HepG2 (cell line): Measurements from ENCODE around the gene ST8SIA1. TPM values are rescaled to one million over a fixed set of nuclear protein-coding genes. Genes with fewer than 3 reads are reported as not detected.

Experiments
- ATAC-seq: fragments of 200-7000 bp; cut with Tn5 transposase; 3 replicates; pipeline ENCODE4 v1.9.1; 2020; ENCODE audit warnings: mild to moderate bottlenecking, moderate library complexity
- BruUV-seq: library from RNA; stranded (reverse); fragments of 400-500 nt; replicated peaks from 2 replicates; lab custom pipeline; 2021; lab: Mats Ljungman, UMichigan
- CTCF ChIA-PET: fragments of 300-600 bp; formaldehyde crosslinking; extraction: SDS; loops from one replicate; lab custom pipeline; 2021; ENCODE audit warnings: low total read pairs, inconsistent platforms, low intra/inter-chr PET ratio; lab: Yijun Ruan, JAX
- POLR2A ChIA-PET: fragments of 350-600 bp; sonication (Branson Sonifier 250); formaldehyde crosslinking; loops from one replicate; lab custom pipeline; 2020; ENCODE audit warnings: antibody characterized with exemption, inconsistent platforms; lab: Yijun Ruan, JAX
- DNase-seq: peaks from one replicate; pipeline ENCODE4 v3.0.0-alpha.2; 2015; ENCODE audit warnings: low spot score
- FAIRE-seq: peaks from 3 replicates; lab custom pipeline; 2011; peaks lifted over from hg19 to GRCh38; lab: Jason Lieb, UNC
- H2AFZ ChIP-seq: one replicate; pipeline ENCODE4 v1.6.1; 2011; ENCODE audit warnings: low read length, inconsistent platforms
- H3K27ac ChIP-seq: fragments of 300-600 bp; 3 replicates; pipeline ENCODE4 v1.8.0; 2011; ENCODE audit warnings: mixed run types, mild to moderate bottlenecking, mixed read lengths, low read length, inconsistent platforms; ENCODE audit not compliant: insufficient read depth; ENCODE audit errors: extremely low read length
- H3K27me3 ChIP-seq, 2 experiments: fragments of 200-600 bp in 1 of 2; 2 replicates in 1 of 2; 3 replicates in 1 of 2; pipeline versions ENCODE4 v1.6.0 to v1.8.0; 2011; ENCODE audit warnings: low read length in 2 of 2, mild to moderate bottlenecking in 2 of 2, moderate library complexity in 2 of 2, inconsistent platforms in 1 of 2; ENCODE audit not compliant: insufficient read depth in 2 of 2, control insufficient read depth in 1 of 2
- H3K36me3 ChIP-seq, 2 experiments: fragments of 200-600 bp in 1 of 2; replicated peaks in 1 of 2; 2 replicates in 1 of 2; 3 replicates in 1 of 2; pipeline versions ENCODE4 v1.5.1 to v1.8.0; 2011; ENCODE audit warnings: low read length in 2 of 2, inconsistent platforms in 1 of 2; ENCODE audit not compliant: insufficient read depth in 2 of 2, control insufficient read depth in 1 of 2
- H3K4me1 ChIP-seq: 2 replicates; pipeline ENCODE4 v1.5.1; 2012; ENCODE audit warnings: low read length, inconsistent platforms; ENCODE audit not compliant: insufficient read depth
- H3K4me2 ChIP-seq: 2 replicates; pipeline ENCODE4 v1.6.0; 2011; ENCODE audit warnings: low read depth, low read length, inconsistent platforms
- H3K4me3 ChIP-seq, 3 experiments: fragments of 200-600 bp in 1 of 3; sonication (generic), shearing (Covaris generic) in 1 of 3; replicated peaks in 1 of 3; 2 replicates each; pipeline ENCODE4 v1.5.1; 2011 to 2016; ENCODE audit warnings: low read length in 3 of 3, inconsistent platforms in 2 of 3, low read depth in 2 of 3, mild to moderate bottlenecking in 2 of 3, control low read depth in 1 of 3, mixed read lengths in 1 of 3; ENCODE audit not compliant: insufficient read depth in 1 of 3
- H3K79me2 ChIP-seq: one replicate; pipeline ENCODE4 v1.6.1; 2011; ENCODE audit warnings: low read length, inconsistent platforms; ENCODE audit not compliant: insufficient read depth
- H3K9ac ChIP-seq: 2 replicates; pipeline ENCODE4 v1.6.0; 2011; ENCODE audit warnings: mild to moderate bottlenecking, low read depth, low read length, inconsistent platforms; ENCODE audit not compliant: insufficient read depth
- H3K9me3 ChIP-seq: 2 replicates; pipeline ENCODE4 v1.5.1; 2012; ENCODE audit warnings: mild to moderate bottlenecking, low read length
- H4K20me1 ChIP-seq: 2 replicates; pipeline ENCODE4 v1.6.0; 2011; ENCODE audit warnings: inconsistent platforms, mild to moderate bottlenecking, low read length, moderate library complexity; ENCODE audit not compliant: insufficient read depth
- AGO1 ChIP-seq: fragments of 200-400 bp; formaldehyde crosslinking; IDR thresholded peaks from 2 replicates; pipeline ENCODE4 v1.6.1; 2017; ENCODE audit warnings: mild to moderate bottlenecking, low read depth, low read length, moderate library complexity; ENCODE audit not compliant: poor library complexity, severe bottlenecking
- ARNT ChIP-seq: fragments of 450-650 bp; IDR thresholded peaks from 2 replicates; pipeline ENCODE4 v1.6.1; 2017
- DNMT3B ChIP-seq: conservative IDR thresholded peaks from 2 replicates; pipeline ENCODE4 v1.6.1; 2016; ENCODE audit warnings: missing biosample characterization, control low read depth
- FOXC1 ChIP-seq: sonication (generic); formaldehyde crosslinking; IDR thresholded peaks from 2 replicates; pipeline ENCODE4 v1.8.0; 2022; ENCODE audit warnings: mild to moderate bottlenecking, missing genetic modification reagents, borderline replicate concordance
- JUNB ChIP-seq: sonication (generic); formaldehyde crosslinking; IDR thresholded peaks from 2 replicates; pipeline ENCODE4 v1.8.0; 2022; ENCODE audit warnings: missing genetic modification reagents, mild to moderate bottlenecking, borderline replicate concordance
- SNRNP70 ChIP-seq: fragments of 200-400 bp; formaldehyde crosslinking; IDR thresholded peaks from 2 replicates; pipeline ENCODE4 v1.6.1; 2017; ENCODE audit warnings: mild to moderate bottlenecking, low read depth, low read length, moderate library complexity
- ZNF354B ChIP-seq: sonication (generic); formaldehyde crosslinking; IDR thresholded peaks from 2 replicates; pipeline ENCODE4 v1.8.0; 2022; ENCODE audit warnings: mild to moderate bottlenecking, missing genetic modification reagents
- WGBS: methylation state at CpG from one replicate; pipeline ENCODE4 v1.1.6; 2017; ENCODE audit warnings: low lambda C conversion rate; 5-methylcytosine and 5-hydroxymethylcytosine counted together
- in situ Hi-C: cut with HindIII; loops from 2 replicates; pipeline ENCODE4 v1.10.0; 2017; ENCODE audit warnings: low pct_unique_long_range_greater_than_20kb; ENCODE audit not compliant: extremely low pct_ligation_motif_present
- intact Hi-C: fragments of 100-400 bp; cut with micrococcal nuclease; formaldehyde crosslinking; loops from one replicate; pipeline ENCODE4 v1.10.0; 2022; ENCODE audit not compliant: unreplicated experiment
- polyA plus RNA-seq, 8 experiments: library from polyadenylated mRNA; depleted of rRNA in 3 of 8; stranded (reverse) in 7 of 8; unstranded in 1 of 8; fragments of >200 nt; fragmentation: Illumina TruSeq in 4 of 8; extraction: Trizol in 4 of 8; gene quantifications; 2 replicates each; pipeline versions ENCODE4 v1.2.1 to v1.2.3, GENCODE V29; 2011 to 2016; ENCODE audit warnings: low read depth in 4 of 8, missing spikeins in 1 of 8, mixed read lengths in 1 of 8; ENCODE audit not compliant: insufficient read depth in 1 of 8
- total RNA-seq, 5 experiments: library from RNA; depleted of rRNA; stranded (reverse); fragments of >200 nt; fragmentation: Illumina TruSeq; extraction: Trizol; gene quantifications; 2 replicates each; pipeline ENCODE4 v1.2.3, GENCODE V29; 2016; ENCODE audit warnings: low read depth in 1 of 5
- TF ChIP-seq, protein P1 (sequence below): sonication (generic); formaldehyde crosslinking; IDR thresholded peaks from 2 replicates; pipeline ENCODE4 v1.4.0; 2020; ENCODE audit warnings: missing genetic modification reagents; ENCODE audit errors: not compliant biosample characterization
- TF ChIP-seq, protein P2 (sequence below): sonication (generic); formaldehyde crosslinking; IDR thresholded peaks from 2 replicates; pipeline ENCODE4 v1.4.0; 2020; ENCODE audit warnings: low read depth, missing genetic modification reagents
- TF ChIP-seq, protein P3 (sequence below): sonication (generic); formaldehyde crosslinking; IDR thresholded peaks from 2 replicates; pipeline ENCODE4 v1.4.0; 2020; ENCODE audit warnings: low read depth, mild to moderate bottlenecking, missing genetic modification reagents
- TF ChIP-seq, protein P4 (sequence below): sonication (generic); formaldehyde crosslinking; IDR thresholded peaks from 2 replicates; pipeline ENCODE4 v1.8.1; 2023; ENCODE audit warnings: mild to moderate bottlenecking, missing genetic modification reagents

ST8SIA1 gene
- total and polyA plus RNA-seq, 2 of the 13 experiments (the other 11 are each of a cell fraction or from before 2014, with no cell fraction given) = not detected

DNA sequence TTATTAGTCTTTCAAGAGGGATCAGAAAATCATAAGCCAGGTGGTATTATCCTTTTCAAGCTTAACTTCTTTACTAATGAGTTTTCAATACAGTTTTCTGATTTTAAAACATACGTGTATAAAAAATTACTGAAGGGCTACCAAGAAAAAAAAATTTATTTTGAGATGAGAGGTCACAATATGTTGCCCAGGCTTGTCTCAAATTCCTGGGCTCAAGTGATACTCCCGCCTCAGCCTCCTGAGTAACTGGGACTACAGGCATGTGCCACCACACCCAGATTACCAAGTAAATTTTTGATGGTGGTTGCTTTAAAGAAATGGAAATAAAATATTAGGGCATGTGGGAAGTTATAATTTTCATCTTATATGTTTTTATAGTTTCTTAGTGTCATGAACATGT, 26.7 kb downstream of the ST8SIA1 start:
- POLR2A ChIA-PET = no interaction called here
- in situ Hi-C loops = no loop called here
- Histone ChIP-seq H3K4me1 (no peaks in the 10 kb centered on the region), H3K4me3 (no peak overlapping the region), H3K36me3 (no peaks in the 10 kb centered on the region), H3K9me3 (no peaks in the 10 kb centered on the region), H3K27me3 (no peaks in the 10 kb centered on the region), H4K20me1 (no peaks in the 10 kb centered on the region), H3K4me2 (no peak overlapping the region), H3K79me2 (no peaks in the 10 kb centered on the region), H2AFZ (no peak overlapping the region)
- no peak for FAIRE-seq
- CTCF ChIA-PET = no interaction called here
- no peak for DNase-seq
- BruUV-seq = no TSS peak
- 5% methylated on average over 2 of the region's 2 CpGs for WGBS
- ATAC-seq = no peak
- TF ChIP-seq ZNF354B (CRISPR knock-in tag) = no peak
- TF ChIP-seq JUNB (CRISPR knock-in tag) = no peak
- no peak for TF ChIP-seq AGO1
- no peak for TF ChIP-seq SNRNP70
- TF ChIP-seq, protein P1, sequence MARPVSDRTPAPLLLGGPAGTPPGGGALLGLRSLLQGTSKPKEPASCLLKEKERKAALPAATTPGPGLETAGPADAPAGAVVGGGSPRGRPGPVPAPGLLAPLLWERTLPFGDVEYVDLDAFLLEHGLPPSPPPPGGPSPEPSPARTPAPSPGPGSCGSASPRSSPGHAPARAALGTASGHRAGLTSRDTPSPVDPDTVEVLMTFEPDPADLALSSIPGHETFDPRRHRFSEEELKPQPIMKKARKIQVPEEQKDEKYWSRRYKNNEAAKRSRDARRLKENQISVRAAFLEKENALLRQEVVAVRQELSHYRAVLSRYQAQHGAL = no peak
- TF ChIP-seq, protein P2, sequence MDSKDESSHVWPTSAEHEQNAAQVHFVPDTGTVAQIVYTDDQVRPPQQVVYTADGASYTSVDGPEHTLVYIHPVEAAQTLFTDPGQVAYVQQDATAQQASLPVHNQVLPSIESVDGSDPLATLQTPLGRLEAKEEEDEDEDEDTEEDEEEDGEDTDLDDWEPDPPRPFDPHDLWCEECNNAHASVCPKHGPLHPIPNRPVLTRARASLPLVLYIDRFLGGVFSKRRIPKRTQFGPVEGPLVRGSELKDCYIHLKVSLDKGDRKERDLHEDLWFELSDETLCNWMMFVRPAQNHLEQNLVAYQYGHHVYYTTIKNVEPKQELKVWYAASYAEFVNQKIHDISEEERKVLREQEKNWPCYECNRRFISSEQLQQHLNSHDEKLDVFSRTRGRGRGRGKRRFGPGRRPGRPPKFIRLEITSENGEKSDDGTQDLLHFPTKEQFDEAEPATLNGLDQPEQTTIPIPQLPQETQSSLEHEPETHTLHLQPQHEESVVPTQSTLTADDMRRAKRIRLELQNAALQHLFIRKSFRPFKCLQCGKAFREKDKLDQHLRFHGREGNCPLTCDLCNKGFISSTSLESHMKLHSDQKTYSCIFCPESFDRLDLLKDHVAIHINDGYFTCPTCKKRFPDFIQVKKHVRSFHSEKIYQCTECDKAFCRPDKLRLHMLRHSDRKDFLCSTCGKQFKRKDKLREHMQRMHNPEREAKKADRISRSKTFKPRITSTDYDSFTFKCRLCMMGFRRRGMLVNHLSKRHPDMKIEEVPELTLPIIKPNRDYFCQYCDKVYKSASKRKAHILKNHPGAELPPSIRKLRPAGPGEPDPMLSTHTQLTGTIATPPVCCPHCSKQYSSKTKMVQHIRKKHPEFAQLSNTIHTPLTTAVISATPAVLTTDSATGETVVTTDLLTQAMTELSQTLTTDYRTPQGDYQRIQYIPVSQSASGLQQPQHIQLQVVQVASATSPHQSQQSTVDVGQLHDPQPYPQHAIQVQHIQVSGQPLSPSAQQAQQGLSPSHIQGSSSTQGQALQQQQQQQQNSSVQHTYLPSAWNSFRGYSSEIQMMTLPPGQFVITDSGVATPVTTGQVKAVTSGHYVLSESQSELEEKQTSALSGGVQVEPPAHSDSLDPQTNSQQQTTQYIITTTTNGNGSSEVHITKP (CRISPR knock-in tag) = no peak
- no peak for TF ChIP-seq FOXC1 (CRISPR knock-in tag)
- TF ChIP-seq, protein P3, sequence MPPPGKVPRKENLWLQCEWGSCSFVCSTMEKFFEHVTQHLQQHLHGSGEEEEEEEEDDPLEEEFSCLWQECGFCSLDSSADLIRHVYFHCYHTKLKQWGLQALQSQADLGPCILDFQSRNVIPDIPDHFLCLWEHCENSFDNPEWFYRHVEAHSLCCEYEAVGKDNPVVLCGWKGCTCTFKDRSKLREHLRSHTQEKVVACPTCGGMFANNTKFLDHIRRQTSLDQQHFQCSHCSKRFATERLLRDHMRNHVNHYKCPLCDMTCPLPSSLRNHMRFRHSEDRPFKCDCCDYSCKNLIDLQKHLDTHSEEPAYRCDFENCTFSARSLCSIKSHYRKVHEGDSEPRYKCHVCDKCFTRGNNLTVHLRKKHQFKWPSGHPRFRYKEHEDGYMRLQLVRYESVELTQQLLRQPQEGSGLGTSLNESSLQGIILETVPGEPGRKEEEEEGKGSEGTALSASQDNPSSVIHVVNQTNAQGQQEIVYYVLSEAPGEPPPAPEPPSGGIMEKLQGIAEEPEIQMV (CRISPR knock-in tag) = no peak
- TF ChIP-seq, protein P4, sequence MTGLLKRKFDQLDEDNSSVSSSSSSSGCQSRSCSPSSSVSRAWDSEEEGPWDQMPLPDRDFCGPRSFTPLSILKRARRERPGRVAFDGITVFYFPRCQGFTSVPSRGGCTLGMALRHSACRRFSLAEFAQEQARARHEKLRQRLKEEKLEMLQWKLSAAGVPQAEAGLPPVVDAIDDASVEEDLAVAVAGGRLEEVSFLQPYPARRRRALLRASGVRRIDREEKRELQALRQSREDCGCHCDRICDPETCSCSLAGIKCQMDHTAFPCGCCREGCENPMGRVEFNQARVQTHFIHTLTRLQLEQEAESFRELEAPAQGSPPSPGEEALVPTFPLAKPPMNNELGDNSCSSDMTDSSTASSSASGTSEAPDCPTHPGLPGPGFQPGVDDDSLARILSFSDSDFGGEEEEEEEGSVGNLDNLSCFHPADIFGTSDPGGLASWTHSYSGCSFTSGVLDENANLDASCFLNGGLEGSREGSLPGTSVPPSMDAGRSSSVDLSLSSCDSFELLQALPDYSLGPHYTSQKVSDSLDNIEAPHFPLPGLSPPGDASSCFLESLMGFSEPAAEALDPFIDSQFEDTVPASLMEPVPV (CRISPR knock-in tag) = no peak
- TF ChIP-seq DNMT3B = no peak
- no peak for TF ChIP-seq ARNT
- TF ChIP-seq, all 625 proteins: peak for 0
- intact Hi-C loops = no loop called here
- no peak overlapping the region for H3K27ac ChIP-seq
- no peak overlapping the region for H3K9ac ChIP-seq
